Right renal cortex interstitium (tissue), 3 donors: ENCODE data around the gene DNM2. TPM values are rescaled to one million over a fixed set of nuclear protein-coding genes. Genes with fewer than 3 reads are reported as not detected.

Experiments
- polyA plus RNA-seq, 3 donors: library from polyadenylated mRNA; unstranded; fragments of 120-200 nt; gene quantifications; one replicate each; pipeline ENCODE4 v1.2.1, GENCODE V29; 2013; ENCODE audit not compliant: insufficient read length in 3 of 3

DNM2 gene
- polyA plus RNA-seq, 3 donors: 119 to 129 (median 126) TPM

Other genes with a start within 250 kb of the DNM2 start
- gene KEAP1, start 214.7 kb upstream of the DNM2 start, polyA plus RNA-seq: 10 to 100 TPM; 84.6 to 89.6 (median 89.1) TPM
- gene S1PR5, start 200.6 kb upstream of the DNM2 start, polyA plus RNA-seq: 1 to 10 TPM; 1.3 to 1.7 (median 1.5) TPM
- gene ATG4D, start 174.2 kb upstream of the DNM2 start, polyA plus RNA-seq: 10 to 100 TPM; 27.3 to 33.3 (median 29.8) TPM
- gene KRI1, start 152.1 kb upstream of the DNM2 start, polyA plus RNA-seq: 10 to 100 TPM; 28.7 to 38.8 (median 37.1) TPM
- 10 to 100 TPM; 10.8 to 11.9 (median 10.9) TPM for gene CDKN2D, start 149.1 kb upstream of the DNM2 start, polyA plus RNA-seq
- 10 to 100 TPM; 41.8 to 51.5 (median 41.9) TPM for gene AP1M2, start 130.8 kb upstream of the DNM2 start, polyA plus RNA-seq
- 100 to 1,000 TPM; 191 to 213 (median 201) TPM for gene SLC44A2, start 92.5 kb upstream of the DNM2 start, polyA plus RNA-seq
- 100 to 1,000 TPM; 238 to 254 (median 244) TPM for gene ILF3, start 63.7 kb upstream of the DNM2 start, polyA plus RNA-seq
- 10 to 100 TPM; 36.5 to 43.7 (median 40.5) TPM for gene QTRT1, start 16.6 kb upstream of the DNM2 start, polyA plus RNA-seq
- 10 to 100 TPM; 55.6 to 60.8 (median 56.9) TPM for gene TMED1, start 118.1 kb downstream of the DNM2 start, polyA plus RNA-seq
- gene C19orf38, start 130.3 kb downstream of the DNM2 start, polyA plus RNA-seq: 1 to 10 TPM; 1.6 to 1.8 (median 1.7) TPM
- 10 to 100 TPM; 37.2 to 46.1 (median 37.6) TPM for gene CARM1, start 153.5 kb downstream of the DNM2 start, polyA plus RNA-seq
- gene YIPF2, start 210.6 kb downstream of the DNM2 start, polyA plus RNA-seq: 10 to 100 TPM; 32.7 to 38.3 (median 36.9) TPM
- gene TIMM29, start 210.7 kb downstream of the DNM2 start, polyA plus RNA-seq: 10 to 100 TPM; 21.5 to 24.7 (median 21.7) TPM
- gene SMARCA4, start 243.0 kb downstream of the DNM2 start, polyA plus RNA-seq: 100 to 1,000 TPM; 141 to 145 (median 143) TPM